ENCODE results near the gene FOXO3. TPM values are rescaled to one million over a fixed set of nuclear protein-coding genes. Genes with fewer than 3 reads are reported as not detected.

Gene FOXO3
- total RNA-seq, 1 donor from 2014 or later = 37.3 TPM

GRCh38 chr6:108587258-108588059 lies 26.7 kb downstream of the FOXO3 start:
- FAIRE-seq (no peak), DNase-seq (ENCODE audit: low read depth) (peak; percentile 78)
- H3K4me1 ChIP-seq (ENCODE audit: insufficient read depth, low read length) = peaks cover 49% of the 10 kb centered on the region
- peak overlapping the region; percentile 61 for H3K4me2 ChIP-seq (ENCODE audit: low read length)
- H3K36me3 ChIP-seq (ENCODE audit: insufficient read depth, low read length) = no peaks in the 10 kb centered on the region
- H3K4me1 Mint-ChIP-seq (ENCODE audit: low read depth, unreplicated experiment) = peaks cover 77% of the 10 kb centered on the region
- H3K27me3 ChIP-seq (ENCODE audit: insufficient read depth, low read length) = no peaks in the 10 kb centered on the region
- peaks cover 81% of the 10 kb centered on the region for H3K79me2 ChIP-seq (ENCODE audit: insufficient read depth, low read length)
- peaks cover 72% of the 10 kb centered on the region for H4K20me1 ChIP-seq (ENCODE audit: insufficient read depth, low read length)
- TF ChIP-seq EZH2 (IDR thresholded peaks at IDR 0.05; ENCODE audit: insufficient read depth, low read length) (no peak), CTCF (IDR thresholded peaks at IDR 0.05; ENCODE audit: insufficient read depth, low read depth, low read length) (no peak)
- no peak overlapping the region for H2AFZ ChIP-seq (ENCODE audit: low read depth, low read length)
- H3K27ac ChIP-seq (ENCODE audit: low read depth, low read length) = peak overlapping the region; percentile 51
- H3K9ac ChIP-seq (ENCODE audit: low read length) = no peak overlapping the region
- no peaks in the 10 kb centered on the region for H3K36me3 Mint-ChIP-seq (ENCODE audit: low read depth, unreplicated experiment)
- H3K9me3 ChIP-seq (ENCODE audit: insufficient read depth, low read depth, low read length) = no peaks in the 10 kb centered on the region
- peak overlapping the region; percentile 68 for H3K4me3 Mint-ChIP-seq (ENCODE audit: unreplicated experiment)
- no peaks in the 10 kb centered on the region for H3K9me3 Mint-ChIP-seq (ENCODE audit: unreplicated experiment)
- H3K27ac Mint-ChIP-seq (ENCODE audit: unreplicated experiment) = peak overlapping the region; percentile 76
- no peak overlapping the region for H3K4me3 ChIP-seq (ENCODE audit: insufficient read depth, low read depth, low read length)
- H3K27me3 Mint-ChIP-seq (ENCODE audit: low read depth, unreplicated experiment) = no peaks in the 10 kb centered on the region

- Histone ChIP-seq H3K27me3 (ENCODE audit: insufficient read depth, low read length) (no peaks in the 10 kb centered on the region), H3K4me2 (ENCODE audit: low read length) (peak overlapping the region; percentile 61), H3K36me3 (ENCODE audit: insufficient read depth, low read length) (no peaks in the 10 kb centered on the region), H4K20me1 (ENCODE audit: insufficient read depth, low read length) (peaks cover 68% of the 10 kb centered on the region), H3K9me3 (ENCODE audit: insufficient read depth, low read depth, low read length) (no peaks in the 10 kb centered on the region), H3K4me3 (ENCODE audit: insufficient read depth, low read depth, low read length) (no peak overlapping the region), H2AFZ (ENCODE audit: low read depth, low read length) (no peak overlapping the region), H3K79me2 (ENCODE audit: insufficient read depth, low read length) (peaks cover 79% of the 10 kb centered on the region), H3K9ac (ENCODE audit: low read length) (peak overlapping the region; percentile 32), H3K27ac (ENCODE audit: low read depth, low read length) (peak overlapping the region; percentile 51), H3K4me1 (ENCODE audit: insufficient read depth, low read length) (peaks cover 45% of the 10 kb centered on the region)
- Mint-ChIP-seq H3K27me3 (ENCODE audit: low read depth, unreplicated experiment) (no peaks in the 10 kb centered on the region), H3K36me3 (ENCODE audit: low read depth, unreplicated experiment) (no peaks in the 10 kb centered on the region), H3K4me1 (ENCODE audit: low read depth, unreplicated experiment) (peaks cover 75% of the 10 kb centered on the region), H3K9me3 (ENCODE audit: unreplicated experiment) (no peaks in the 10 kb centered on the region), H3K27ac (ENCODE audit: unreplicated experiment) (peak overlapping the region; percentile 65), H3K4me3 (ENCODE audit: unreplicated experiment) (peak overlapping the region; percentile 22)
- TF ChIP-seq CTCF (IDR thresholded peaks at IDR 0.05; ENCODE audit: insufficient read depth, low read depth, low read length) (no peak), EZH2 (IDR thresholded peaks at IDR 0.05; ENCODE audit: insufficient read depth, low read length) (no peak)
- DNase-seq (ENCODE audit: low read depth) (peak; percentile 63), FAIRE-seq (peak; percentile 67)
These were observed 27.9 kb downstream of the FOXO3 start for GRCh38 chr6:108588586-108588985.
